GM18502 (cell line): ENCODE measurements around the gene ADAMTS17.

Experiments used
- ATAC-seq: cut with Tn5 transposase; IDR thresholded peaks from one replicate; pipeline ENCODE4 v1.9.1; 2021; ENCODE audit warnings: mild to moderate bottlenecking; ENCODE audit not compliant: unreplicated experiment, poor library complexity

Gene ADAMTS17

GRCh38 chr15:99973351-99973750, 368.4 kb downstream of the ADAMTS17 start:
- ATAC-seq, result no peak

- ATAC-seq, result no peak
These were observed 370.8 kb downstream of the ADAMTS17 start for GRCh38 chr15:99970891-99971430.

GRCh38 chr15:99969261-99969920, 372.4 kb downstream of the ADAMTS17 start:
- ATAC-seq, result no peak

GRCh38 chr15:99967841-99968371, 373.9 kb downstream of the ADAMTS17 start:
- no peak for ATAC-seq

- no peak for ATAC-seq
These were observed 375.0 kb downstream of the ADAMTS17 start for GRCh38 chr15:99966815-99967214.

- no peak for ATAC-seq
These were observed 376.4 kb downstream of the ADAMTS17 start for GRCh38 chr15:99965376-99965775.

- ATAC-seq, result no peak
These were observed 377.8 kb downstream of the ADAMTS17 start for GRCh38 chr15:99963976-99964375.

- ATAC-seq, result no peak
These were observed 378.5 kb downstream of the ADAMTS17 start for GRCh38 chr15:99963096-99963825.

GRCh38 chr15:99962006-99962561, 379.7 kb downstream of the ADAMTS17 start:
- no peak for ATAC-seq

GRCh38 chr15:99961011-99961441, 380.7 kb downstream of the ADAMTS17 start:
- ATAC-seq, result no peak

- ATAC-seq, result no peak
These were observed 382.4 kb downstream of the ADAMTS17 start for GRCh38 chr15:99959326-99959725.

- ATAC-seq, result no peak
These were observed 383.2 kb downstream of the ADAMTS17 start for GRCh38 chr15:99958426-99959097.

- no peak for ATAC-seq
These were observed 384.1 kb downstream of the ADAMTS17 start for GRCh38 chr15:99957642-99958013.

- no peak for ATAC-seq
These were observed 384.7 kb downstream of the ADAMTS17 start for GRCh38 chr15:99956820-99957641.

- ATAC-seq, result no peak
These were observed 385.6 kb downstream of the ADAMTS17 start for GRCh38 chr15:99956022-99956775.

GRCh38 chr15:99955532-99955931, 386.2 kb downstream of the ADAMTS17 start:
- no peak for ATAC-seq

GRCh38 chr15:99955181-99955525, 386.6 kb downstream of the ADAMTS17 start:
- no peak for ATAC-seq

- no peak for ATAC-seq
These were observed 387.2 kb downstream of the ADAMTS17 start for GRCh38 chr15:99954361-99955180.
